ENCODE measurements around the gene COL25A1.
A peak's percentile ranks its signal among the peaks of the same experiment; 100 is the strongest.

COL25A1 gene

DNA sequence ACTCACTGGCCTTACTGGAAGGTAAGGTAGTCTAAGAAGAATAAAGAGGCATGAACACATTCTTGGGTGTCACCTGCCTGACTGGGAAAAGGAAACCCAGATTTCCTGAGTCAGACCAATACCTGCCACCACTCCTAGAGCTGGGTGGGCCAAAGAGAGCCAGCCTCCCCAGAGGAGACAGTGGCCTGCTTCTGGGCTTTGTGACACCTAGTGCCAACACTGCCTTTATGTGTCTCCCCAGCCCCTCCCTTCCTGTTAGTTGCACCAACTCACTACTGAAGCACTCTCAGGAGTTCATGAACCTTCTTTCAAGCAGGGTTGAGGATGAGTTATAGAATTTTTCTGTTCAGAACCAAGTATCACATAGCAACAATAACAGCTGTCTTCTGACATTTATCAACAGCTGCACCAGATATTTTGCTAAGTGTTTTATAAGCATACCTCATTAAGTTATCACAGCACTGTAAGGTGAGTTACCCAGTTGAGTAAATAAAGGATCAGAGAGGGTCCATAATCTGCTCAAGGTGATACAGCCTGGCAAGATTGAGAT lies 462.0 kb downstream of the COL25A1 start:
- DNase-seq: no peak

- DNase-seq: no peak
Observed at GRCh38 chr4:108839333-108839732, 463.1 kb downstream of the COL25A1 start.

DNA sequence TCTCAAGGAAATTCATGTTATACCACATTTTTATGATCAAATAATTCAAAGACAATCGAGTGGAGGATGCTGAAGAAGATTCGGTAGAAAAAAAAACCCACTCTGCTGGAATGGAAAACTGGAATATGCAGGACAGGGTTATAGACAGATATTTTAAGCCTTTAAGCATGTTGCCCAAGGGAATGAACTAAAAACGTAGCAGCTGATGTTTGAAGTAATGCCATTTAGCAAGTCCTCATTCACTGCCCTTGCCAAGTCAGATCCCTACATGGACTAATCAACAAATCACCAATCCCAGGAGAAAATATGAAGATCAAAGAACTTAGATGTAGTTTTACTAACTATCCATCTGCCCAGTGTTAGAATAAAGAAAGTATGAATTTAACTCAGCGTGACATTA lies 464.0 kb downstream of the COL25A1 start:
- no peak for DNase-seq

GRCh38 chr4:108834835-108835384 lies 467.5 kb downstream of the COL25A1 start:
- DNase-seq: peak; percentile 41

DNA sequence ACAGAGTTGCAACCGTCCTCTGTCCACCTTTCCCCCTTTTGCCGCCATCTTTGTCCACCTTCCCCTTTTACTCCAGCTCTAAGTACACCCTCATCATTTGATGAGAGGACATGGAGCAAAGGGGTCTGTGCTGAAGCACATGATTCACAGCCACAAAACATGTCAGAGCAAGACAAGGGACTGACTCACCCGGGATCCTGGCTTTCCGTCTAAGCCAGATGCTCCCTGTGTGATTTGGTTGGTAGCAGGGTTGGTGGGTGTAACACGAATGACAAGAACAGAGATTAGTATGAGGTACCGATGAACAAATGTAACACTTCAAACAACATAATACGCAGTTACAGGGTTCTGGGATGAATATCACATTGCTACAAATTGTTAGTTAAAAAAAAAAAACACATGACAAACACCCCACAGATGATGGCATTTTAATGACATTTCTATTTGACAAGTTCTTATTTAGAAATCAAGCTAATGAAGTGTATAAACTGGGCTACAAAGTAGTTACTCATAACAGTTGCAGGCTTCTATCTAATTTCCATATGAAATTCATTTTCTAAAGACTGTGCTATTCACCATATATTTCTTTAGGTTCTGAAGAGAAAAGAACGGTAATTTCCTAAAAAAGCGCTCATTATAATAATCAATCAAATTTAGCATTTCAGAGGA lies 468.2 kb downstream of the COL25A1 start:
- DNase-seq: no peak

DNA sequence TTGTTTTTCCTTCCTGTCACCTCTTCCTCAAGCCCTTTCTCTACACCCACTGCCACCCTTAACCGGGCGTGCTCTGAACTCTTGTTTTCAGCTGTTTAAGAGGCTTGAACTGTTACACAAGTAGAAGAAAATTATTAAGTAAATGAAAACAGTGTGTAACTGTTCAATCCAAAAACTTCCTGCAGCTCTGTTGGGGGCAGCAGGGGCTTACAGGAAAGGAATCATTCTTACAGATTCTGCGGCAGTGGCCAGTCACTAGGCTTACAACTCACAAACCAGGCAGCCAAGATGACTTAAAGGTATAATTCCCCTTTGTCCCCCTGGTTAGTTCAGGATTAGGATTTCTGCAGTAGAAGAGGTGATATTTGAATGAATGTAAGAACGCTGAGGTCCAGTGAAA lies 469.4 kb downstream of the COL25A1 start:
- DNase-seq: no peak

- DNase-seq: no peak
Observed at GRCh38 chr4:108831886-108832285, 470.6 kb downstream of the COL25A1 start.

DNA sequence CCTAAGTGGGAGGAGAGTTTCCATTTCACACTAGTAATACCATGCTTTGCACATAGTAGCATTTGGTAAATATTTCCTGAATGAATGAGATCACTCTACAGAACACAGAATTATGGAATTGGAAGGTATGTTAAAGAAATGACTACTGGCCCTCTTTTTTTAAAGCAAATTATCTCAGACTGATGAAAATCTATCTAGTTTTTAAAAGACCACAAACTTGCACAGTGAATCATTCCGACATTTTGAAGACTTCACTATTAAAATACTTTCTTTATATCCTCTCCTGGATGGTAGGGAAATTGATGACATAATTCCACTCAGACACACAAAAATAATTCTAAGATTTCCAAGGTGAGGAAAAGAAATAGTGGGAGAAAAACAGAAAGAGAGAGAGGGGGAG lies 471.2 kb downstream of the COL25A1 start:
- no peak for DNase-seq

DNA sequence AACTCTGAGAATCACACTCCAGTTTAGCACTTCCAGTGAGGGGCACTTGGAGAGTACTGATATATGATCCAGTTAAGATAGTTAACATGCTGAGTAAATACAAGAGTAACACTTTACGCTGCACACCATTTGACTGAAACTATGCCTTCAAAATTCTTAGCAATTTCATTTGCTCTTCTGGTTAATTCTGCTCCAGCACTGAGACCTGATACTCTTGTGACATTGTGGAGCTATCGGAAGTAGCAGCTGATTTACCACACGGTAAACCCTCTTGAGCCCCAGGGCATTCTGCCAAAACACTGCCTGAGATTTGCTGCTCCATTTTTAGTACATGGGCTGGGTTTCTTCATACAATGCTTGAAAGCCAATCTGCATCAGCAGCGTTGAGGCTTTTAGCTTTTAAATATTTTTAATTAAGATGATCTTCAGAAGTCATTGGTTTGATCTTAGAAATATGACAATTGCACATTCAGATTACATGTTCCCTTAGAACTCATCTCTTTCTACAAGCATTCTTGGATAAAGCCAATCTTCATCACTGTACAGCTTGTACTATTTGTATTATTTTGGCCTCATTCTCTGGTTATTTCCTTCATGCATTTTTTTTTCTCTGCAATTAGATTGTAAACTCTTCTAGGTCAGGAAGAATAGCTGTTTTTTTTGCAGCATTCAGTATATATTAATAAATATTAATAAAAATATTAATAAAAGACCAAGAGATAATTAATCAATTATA lies 471.8 kb downstream of the COL25A1 start:
- DNase-seq: peak; percentile 60

DNA sequence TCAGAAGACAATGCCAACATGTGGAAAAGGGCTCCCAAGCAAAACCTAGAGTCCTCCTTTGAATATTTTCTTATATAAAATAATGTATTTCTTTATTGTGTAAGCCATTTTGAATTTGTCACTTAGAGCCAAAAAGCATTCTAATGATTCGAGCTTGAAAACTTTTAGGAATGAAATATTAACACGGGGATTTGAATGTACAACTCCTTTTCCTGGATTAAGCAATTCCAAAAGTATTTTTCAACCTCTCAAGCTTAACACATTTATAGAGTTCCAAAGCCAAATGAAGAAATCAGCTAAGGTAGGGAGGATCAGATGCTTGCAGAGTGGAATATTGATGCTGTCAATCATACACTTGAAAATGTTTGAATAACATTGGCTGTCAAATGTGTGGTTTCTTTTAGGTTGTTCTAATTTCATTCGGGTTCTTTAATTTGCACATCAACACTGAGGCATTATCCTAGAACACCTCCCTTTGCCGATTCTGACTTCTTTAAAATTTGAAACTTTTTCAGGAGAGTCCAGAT lies 472.4 kb downstream of the COL25A1 start:
- no peak for DNase-seq

DNA sequence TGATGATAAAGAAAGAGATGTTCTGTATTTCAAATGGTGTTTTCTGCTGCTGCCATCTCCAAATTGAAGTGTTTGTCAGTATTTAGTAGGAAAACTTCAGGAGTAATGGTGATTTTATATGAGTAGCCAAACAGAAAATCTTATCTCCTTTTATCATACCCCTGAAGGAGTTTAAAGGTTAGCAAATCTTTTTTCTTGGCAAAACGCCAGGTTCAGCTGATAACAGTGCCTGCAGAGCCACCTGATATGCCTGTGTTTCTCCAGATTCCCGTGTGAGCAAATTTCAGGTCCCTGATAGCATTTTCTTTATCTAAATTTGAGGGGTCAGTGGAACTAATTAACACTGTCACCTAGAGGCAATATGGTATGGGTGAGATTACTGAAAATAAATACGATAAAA lies 473.8 kb downstream of the COL25A1 start:
- DNase-seq: no peak

DNA sequence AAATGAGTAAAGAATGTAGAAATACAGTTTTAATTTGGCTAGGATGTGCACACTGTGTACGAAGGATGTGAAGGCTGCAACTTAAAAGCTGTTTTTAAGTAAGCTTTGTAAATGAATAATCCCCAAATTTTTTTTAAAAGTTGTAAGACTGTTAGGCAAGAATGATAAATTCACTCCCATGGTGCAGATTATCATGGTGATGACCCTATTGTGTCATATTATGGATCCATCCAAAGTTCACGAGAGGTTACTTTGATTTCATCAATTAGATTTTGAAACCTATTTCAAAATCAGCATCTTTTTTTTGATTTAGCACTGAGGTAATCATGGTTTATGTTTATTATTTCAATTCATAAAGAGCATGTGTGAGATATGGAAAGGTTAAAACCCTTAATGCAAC lies 476.7 kb downstream of the COL25A1 start:
- DNase-seq: no peak

DNA sequence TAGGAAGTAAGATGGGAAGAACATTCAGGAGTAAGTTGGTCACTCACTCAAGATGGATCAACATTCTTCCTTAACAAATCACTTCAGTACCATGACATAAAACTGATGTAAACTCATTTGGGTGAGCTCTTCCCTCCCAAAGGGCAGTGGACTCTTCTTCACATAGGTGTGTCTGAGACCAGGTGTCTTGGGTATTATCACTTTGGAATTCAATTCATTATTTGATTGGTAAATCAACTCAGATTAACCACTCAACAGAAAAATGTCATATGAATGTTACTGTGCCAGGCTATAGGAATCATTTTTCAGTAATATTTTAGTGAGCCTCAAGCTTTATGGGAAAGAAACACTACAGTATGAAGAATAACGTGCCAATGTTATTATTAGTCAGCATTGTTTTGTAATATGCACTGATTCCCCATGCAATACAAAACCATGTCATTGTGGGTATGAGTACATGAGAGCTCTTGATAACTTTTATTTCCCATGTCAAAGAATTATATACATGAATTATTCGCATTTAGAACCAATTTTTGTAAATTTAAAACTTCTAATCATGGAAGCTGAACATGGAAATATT lies 481.0 kb downstream of the COL25A1 start:
- no peak for DNase-seq

- no peak for DNase-seq
Observed at GRCh38 chr4:108820492-108821350, 481.7 kb downstream of the COL25A1 start.

- no peak for DNase-seq
Observed at GRCh38 chr4:108814326-108814725, 488.1 kb downstream of the COL25A1 start.

GRCh38 chr4:108813261-108813660 lies 489.2 kb downstream of the COL25A1 start:
- no peak for DNase-seq

DNA sequence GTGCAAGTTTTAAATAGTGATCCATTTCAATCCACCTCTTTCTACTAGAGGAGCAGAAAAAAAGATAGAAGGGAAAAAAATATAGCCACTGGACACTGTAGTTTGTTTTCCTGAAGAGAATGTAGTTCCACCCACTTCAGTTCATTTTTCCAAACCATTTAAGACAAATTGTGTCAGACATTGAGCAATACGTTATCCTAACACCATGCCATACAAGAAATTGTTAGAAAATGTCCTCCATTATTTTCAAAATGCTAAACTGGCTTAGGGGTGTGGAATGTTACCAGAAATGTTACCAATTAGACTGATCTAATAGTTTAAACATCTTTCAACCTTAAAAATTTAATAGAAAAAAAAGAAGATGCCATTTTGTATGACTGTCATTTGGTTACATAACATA lies 491.0 kb downstream of the COL25A1 start:
- DNase-seq: no peak

- DNase-seq: no peak
Observed at GRCh38 chr4:108810087-108810486, 492.4 kb downstream of the COL25A1 start.

DNA sequence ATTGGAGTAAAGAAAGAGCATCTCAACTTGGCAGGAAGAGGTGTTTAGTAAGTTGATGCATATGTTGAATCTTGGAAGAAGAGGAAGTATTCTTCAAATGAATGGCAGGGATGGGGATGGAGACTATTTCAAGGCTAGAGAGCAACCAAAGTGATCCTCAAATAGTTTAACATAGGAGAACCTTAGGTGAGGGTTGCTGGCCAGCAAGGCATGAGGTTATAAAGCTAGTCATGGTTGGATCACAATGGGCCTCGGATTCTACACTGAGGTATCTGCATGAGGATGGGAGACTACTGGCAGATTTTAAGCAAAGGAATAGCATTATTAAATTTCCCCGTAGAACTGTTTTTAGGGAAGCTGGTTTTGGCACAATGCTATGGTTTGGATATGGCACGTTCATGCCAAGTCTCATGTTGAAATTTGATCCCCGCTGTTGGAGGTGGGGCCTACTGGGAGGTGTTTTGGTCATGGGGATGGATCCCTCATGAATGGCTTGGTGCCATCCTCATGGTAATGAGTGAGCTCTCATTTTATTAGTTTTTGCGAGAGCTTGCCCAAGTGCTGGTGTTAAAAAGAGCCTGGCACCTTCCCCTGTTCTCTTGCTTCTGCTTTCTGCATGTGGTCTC lies 497.7 kb downstream of the COL25A1 start:
- DNase-seq: no peak

- DNase-seq: no peak
Observed at GRCh38 chr4:108799306-108799705, 503.2 kb downstream of the COL25A1 start.

GRCh38 chr4:108796173-108796572 lies 506.3 kb downstream of the COL25A1 start:
- no peak for DNase-seq

- no peak for DNase-seq
Observed at GRCh38 chr4:108795733-108796132, 506.7 kb downstream of the COL25A1 start.

Data from MV-4-11 (cell line).